22Rv1 (cell line): Measurements from ENCODE around the gene SLC9A5.

Experiments
- ZFX ChIP-seq: fragments of 450-650 bp; IDR thresholded peaks from 2 replicates; pipeline ENCODE4 v1.6.1; 2017; ENCODE audit warnings: antibody characterized with exemption, borderline replicate concordance
- TF ChIP-seq, protein P1 (sequence below): fragments of 450-650 bp; IDR thresholded peaks from 2 replicates; pipeline ENCODE4 v1.5.1; 2017; ENCODE audit warnings: mild to moderate bottlenecking

- TF ChIP-seq, protein P1, sequence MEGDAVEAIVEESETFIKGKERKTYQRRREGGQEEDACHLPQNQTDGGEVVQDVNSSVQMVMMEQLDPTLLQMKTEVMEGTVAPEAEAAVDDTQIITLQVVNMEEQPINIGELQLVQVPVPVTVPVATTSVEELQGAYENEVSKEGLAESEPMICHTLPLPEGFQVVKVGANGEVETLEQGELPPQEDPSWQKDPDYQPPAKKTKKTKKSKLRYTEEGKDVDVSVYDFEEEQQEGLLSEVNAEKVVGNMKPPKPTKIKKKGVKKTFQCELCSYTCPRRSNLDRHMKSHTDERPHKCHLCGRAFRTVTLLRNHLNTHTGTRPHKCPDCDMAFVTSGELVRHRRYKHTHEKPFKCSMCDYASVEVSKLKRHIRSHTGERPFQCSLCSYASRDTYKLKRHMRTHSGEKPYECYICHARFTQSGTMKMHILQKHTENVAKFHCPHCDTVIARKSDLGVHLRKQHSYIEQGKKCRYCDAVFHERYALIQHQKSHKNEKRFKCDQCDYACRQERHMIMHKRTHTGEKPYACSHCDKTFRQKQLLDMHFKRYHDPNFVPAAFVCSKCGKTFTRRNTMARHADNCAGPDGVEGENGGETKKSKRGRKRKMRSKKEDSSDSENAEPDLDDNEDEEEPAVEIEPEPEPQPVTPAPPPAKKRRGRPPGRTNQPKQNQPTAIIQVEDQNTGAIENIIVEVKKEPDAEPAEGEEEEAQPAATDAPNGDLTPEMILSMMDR = no peak
- no peak for TF ChIP-seq ZFX
Observed at GRCh38 chr16:67311607-67312488, 63.1 kb downstream of the SLC9A5 start.
